BLaER1 (cell line): ENCODE results near the gene CMTM6.
"Not testable (repeated sequence)": the region's sequence is repeated elsewhere in the genome, so short reads cannot be mapped to it uniquely, and the experiment has no call there.

ENCODE experiments used
- H3K27ac ChIP-seq: shearing (Covaris generic); formaldehyde crosslinking; 2 replicates; pipeline ENCODE4 v1.8.1; 2022
- H3K27me3 ChIP-seq: shearing (Covaris generic); formaldehyde crosslinking; 2 replicates; pipeline ENCODE4 v1.8.1; 2022
- H3K36me3 ChIP-seq: shearing (Covaris generic); formaldehyde crosslinking; 2 replicates; pipeline ENCODE4 v1.8.1; 2022
- H3K4me1 ChIP-seq: shearing (Covaris generic); formaldehyde crosslinking; 2 replicates; pipeline ENCODE4 v1.8.1; 2022
- H3K4me2 ChIP-seq: shearing (Covaris generic); formaldehyde crosslinking; 2 replicates; pipeline ENCODE4 v1.8.1; 2022
- H3K4me3 ChIP-seq: shearing (Covaris generic); formaldehyde crosslinking; 2 replicates; pipeline ENCODE4 v1.8.1; 2022
- H3K9ac ChIP-seq: shearing (Covaris generic); formaldehyde crosslinking; 2 replicates; pipeline ENCODE4 v1.8.1; 2022
- H3K9me3 ChIP-seq: shearing (Covaris generic); formaldehyde crosslinking; 2 replicates; pipeline ENCODE4 v1.8.1; 2022
- H4K20me1 ChIP-seq: shearing (Covaris generic); formaldehyde crosslinking; 2 replicates; pipeline ENCODE4 v1.8.1; 2022
- Cebpa-rat ChIP-seq: shearing (Covaris generic); IDR thresholded peaks from 2 replicates; pipeline ENCODE4 v1.8.1; 2022

The CMTM6 gene

GRCh38 chr3:32470362-32470761 lies 32.3 kb downstream of the CMTM6 start:
- Histone ChIP-seq H3K27me3 (no peaks in the 10 kb centered on the region), H3K4me3 (no peak overlapping the region), H3K36me3 (peaks cover 55% of the 10 kb centered on the region), H3K27ac (no peak overlapping the region), H3K4me1 (peaks cover 62% of the 10 kb centered on the region), H3K9ac (no peak overlapping the region), H3K9me3 (peaks cover 8% of the 10 kb centered on the region; the same call in 1 of the 2 replicates), H4K20me1 (peaks cover 23% of the 10 kb centered on the region; the same call in 1 of the 2 replicates), H3K4me2 (no peak overlapping the region; the same call in 1 of the 2 replicates)
- TF ChIP-seq Cebpa-rat, result no peak

GRCh38 chr3:32469151-32469874 lies 33.3 kb downstream of the CMTM6 start:
- Histone ChIP-seq H4K20me1 (peaks cover 23% of the 10 kb centered on the region; the same call in 1 of the 2 replicates), H3K9me3 (peaks cover 8% of the 10 kb centered on the region; the same call in 1 of the 2 replicates), H3K9ac (0 out of 2 replicates have a peak overlapping the region, but pooled peaks have one; percentile 12), H3K36me3 (peaks cover 53% of the 10 kb centered on the region), H3K4me3 (no peak overlapping the region), H3K4me1 (peaks cover 62% of the 10 kb centered on the region), H3K27me3 (no peaks in the 10 kb centered on the region), H3K27ac (0 out of 2 replicates have a peak overlapping the region, but pooled peaks have one; percentile 15), H3K4me2 (peak overlapping the region; percentile 80)
- no peak for TF ChIP-seq Cebpa-rat

DNA sequence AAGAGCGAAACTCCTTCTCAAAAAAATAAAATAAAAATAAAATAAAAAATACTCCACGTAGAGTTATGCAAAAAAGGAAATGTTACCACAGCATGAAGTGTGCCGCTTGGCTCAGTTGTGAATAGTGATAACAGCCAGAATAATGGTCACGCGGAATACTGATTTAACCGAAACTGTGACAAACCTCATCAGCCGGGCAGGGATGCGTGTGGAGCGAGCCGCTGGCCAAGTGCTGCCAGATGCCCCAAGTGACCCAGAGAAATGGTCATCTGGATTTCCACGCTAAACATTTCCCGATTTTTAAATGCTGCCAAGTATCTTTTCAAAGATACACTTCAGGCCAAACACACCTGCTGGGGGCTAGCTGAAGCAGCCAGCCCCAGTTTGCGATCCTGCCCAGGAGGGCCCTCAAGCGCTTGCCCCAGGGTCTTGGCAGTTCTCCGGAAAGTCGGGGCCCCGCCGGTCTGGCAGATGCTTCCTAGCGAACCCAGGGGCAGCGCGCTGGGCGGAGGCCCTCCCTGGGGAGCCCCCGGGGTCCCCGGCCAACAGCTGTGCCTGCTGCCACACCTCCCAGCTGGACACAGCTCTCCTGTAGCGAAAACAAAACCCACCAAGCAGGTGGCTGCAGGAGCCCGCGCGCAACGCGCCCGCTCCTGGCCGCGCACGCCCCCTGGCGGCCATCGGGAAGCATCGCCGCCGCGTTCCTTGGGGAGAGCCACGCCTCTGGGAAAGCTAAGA lies 35.1 kb downstream of the CMTM6 start:
- peak overlapping the region; percentile 52 for H3K9ac ChIP-seq
- H4K20me1 ChIP-seq, result peaks cover 23% of the 10 kb centered on the region; the same call in 1 of the 2 replicates

GRCh38 chr3:32466808-32467207 lies 35.8 kb downstream of the CMTM6 start:
- peaks cover 28% of the 10 kb centered on the region for H3K36me3 ChIP-seq
- peak overlapping the region; percentile 80 for H3K4me2 ChIP-seq
- peak overlapping the region; percentile 70; the same call in 1 of the 2 replicates for H3K27ac ChIP-seq
- not testable (repeated sequence) for H3K4me3 ChIP-seq, H3K9me3 ChIP-seq, H3K27me3 ChIP-seq
- H3K9ac ChIP-seq, result peak overlapping the region; percentile 52; the same call in 1 of the 2 replicates
- H3K4me1 ChIP-seq, result peaks cover 68% of the 10 kb centered on the region
- H4K20me1 ChIP-seq, result peaks cover 23% of the 10 kb centered on the region; the same call in 1 of the 2 replicates

More for the DNA sequence above, 35.1 kb downstream of the CMTM6 start:
- TF ChIP-seq Cebpa-rat, result no peak
- peak overlapping the region; percentile 80 for H3K4me2 ChIP-seq
- H3K9me3 ChIP-seq, result peaks cover 8% of the 10 kb centered on the region; the same call in 1 of the 2 replicates
- H3K36me3 ChIP-seq, result peaks cover 35% of the 10 kb centered on the region
- H3K27me3 ChIP-seq, result no peaks in the 10 kb centered on the region
- H3K27ac ChIP-seq, result peak overlapping the region; percentile 70
- peak overlapping the region; percentile 53 for H3K4me3 ChIP-seq
- H3K4me1 ChIP-seq, result peaks cover 62% of the 10 kb centered on the region

DNA sequence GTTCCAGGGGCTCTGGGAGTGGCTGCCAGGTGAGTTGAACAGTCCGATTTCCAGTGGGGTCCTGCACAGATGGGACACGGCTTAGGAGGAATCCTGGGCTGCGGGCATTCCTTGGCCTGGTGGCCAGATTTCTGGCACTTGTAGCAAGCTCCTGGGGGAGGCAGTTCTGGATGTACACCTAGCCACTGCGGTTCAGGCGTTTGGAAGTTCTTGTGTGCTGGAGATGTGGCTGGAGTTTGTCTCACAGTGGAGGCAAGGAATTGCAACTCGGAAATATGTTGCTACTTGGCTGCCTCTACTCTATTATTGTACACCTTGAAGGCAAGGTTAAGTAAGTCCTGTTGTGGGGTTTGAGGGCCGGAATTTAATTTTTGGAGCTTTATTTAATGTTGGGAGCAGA lies 37.9 kb downstream of the CMTM6 start:
- H3K9me3 ChIP-seq, H3K9ac ChIP-seq, H3K4me3 ChIP-seq, H3K27ac ChIP-seq, H3K4me2 ChIP-seq, H3K36me3 ChIP-seq, H3K27me3 ChIP-seq: not testable (repeated sequence)
- H3K4me1 ChIP-seq, result peaks cover 69% of the 10 kb centered on the region
- H4K20me1 ChIP-seq, result peaks cover 27% of the 10 kb centered on the region

DNA sequence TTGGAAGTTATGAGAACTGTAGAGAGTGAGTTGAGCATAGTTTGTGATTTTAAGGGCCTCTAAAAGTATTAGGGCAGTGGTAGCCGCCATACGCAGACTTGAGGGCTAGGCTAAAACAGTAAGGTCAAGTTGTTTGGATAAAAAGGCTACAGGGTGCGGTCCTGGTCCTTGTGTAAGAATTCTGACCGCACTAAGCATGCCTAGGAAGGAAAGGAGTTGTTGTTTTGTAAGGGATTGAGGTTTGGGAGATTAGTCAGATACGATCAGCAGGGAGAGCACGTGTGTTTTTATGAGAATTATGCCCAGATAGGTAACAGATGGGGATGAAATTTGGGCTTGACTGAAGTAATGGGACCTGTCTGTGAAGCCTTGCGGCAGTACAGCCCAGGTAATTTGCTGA lies 39.2 kb downstream of the CMTM6 start:
- Histone ChIP-seq H3K4me1 (peaks cover 69% of the 10 kb centered on the region), H4K20me1 (peaks cover 20% of the 10 kb centered on the region)
- H3K9me3 ChIP-seq, H3K4me2 ChIP-seq, H3K4me3 ChIP-seq, H3K27me3 ChIP-seq, H3K27ac ChIP-seq, H3K36me3 ChIP-seq, H3K9ac ChIP-seq: not testable (repeated sequence)

DNA sequence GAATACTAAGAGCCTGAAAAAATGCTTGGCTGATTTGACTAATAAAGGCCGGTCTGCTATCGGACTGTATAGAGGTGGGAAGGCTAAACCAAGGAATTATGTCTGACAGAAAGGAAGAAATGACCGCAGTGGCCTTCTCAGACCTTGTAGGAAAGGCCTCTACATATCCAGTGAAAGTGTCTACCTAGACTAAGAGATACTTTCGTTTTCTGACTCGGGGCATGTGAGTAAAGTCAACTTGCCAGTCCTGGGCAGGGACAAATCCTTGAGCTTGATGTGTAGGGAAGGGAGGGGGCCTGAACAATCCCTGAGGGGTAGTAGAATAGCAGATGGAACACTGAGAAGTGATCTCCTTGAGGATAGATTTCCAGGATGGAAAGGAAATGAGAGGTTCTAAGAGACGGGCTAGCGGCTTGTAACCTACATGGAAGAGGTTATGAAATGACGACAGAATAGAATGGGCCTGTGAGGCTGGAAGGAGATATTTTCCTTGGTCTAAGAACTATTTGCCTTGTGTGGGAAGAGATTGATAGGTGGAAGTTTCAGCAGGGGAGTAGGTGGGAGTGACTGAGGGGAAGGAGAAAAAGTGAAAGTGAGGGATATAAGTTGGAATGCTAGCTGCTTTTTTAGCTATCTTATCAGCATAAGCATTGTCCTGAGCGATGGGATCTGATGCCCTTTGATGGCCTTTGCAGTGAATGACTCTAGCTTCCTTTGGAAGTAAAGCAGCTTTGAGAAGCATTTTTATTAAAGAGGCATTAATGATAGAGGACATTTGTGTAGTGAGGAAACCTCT lies 40.3 kb downstream of the CMTM6 start:
- H3K4me3 ChIP-seq, H3K9ac ChIP-seq, H3K9me3 ChIP-seq, H3K27ac ChIP-seq, H3K27me3 ChIP-seq, H3K36me3 ChIP-seq: not testable (repeated sequence)
- Histone ChIP-seq H3K4me1 (peaks cover 69% of the 10 kb centered on the region), H4K20me1 (peaks cover 21% of the 10 kb centered on the region), H3K4me2 (peak overlapping the region; percentile 17; the same call in 1 of the 2 replicates)

DNA sequence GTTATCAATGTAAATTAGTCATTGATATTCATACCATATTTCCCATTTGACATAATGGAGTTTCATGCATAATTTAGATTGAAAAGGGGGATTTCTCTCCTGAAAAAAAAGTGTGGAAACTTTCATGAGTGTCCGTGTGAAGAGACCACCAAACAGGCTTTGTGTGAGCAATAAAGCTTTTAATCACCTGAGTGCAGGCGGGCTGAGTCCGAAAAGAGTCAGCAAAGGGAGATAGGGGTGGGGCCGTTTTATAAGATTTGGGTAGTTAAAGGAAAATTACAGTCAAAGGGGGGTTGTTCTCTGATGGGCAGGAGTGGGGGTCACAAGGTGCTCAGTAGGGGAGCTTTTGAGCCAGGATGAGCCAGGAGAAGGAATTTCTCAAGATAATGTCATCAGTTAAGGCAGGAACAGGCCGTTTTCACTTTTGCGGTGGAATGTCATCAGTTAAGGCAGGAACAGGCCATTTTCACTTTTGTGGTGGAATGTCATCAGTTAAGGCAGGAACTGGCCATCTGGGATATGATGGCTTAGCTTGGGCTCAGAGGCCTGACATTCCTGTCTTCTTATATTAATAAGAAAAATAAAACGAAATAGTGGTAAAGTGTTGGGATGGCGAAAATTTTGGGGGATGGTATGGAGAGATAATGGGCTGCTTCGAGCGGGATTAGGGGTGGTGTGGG lies 41.7 kb downstream of the CMTM6 start:
- peak overlapping the region; percentile 86 for H3K4me2 ChIP-seq
- not testable (repeated sequence) for H3K9me3 ChIP-seq

More for the DNA sequence above, 41.7 kb downstream of the CMTM6 start:
- H3K27ac ChIP-seq, result peak overlapping the region; percentile 79
- H3K36me3 ChIP-seq, H3K27me3 ChIP-seq: not testable (repeated sequence)
- H4K20me1 ChIP-seq, result peaks cover 30% of the 10 kb centered on the region
- H3K4me3 ChIP-seq, result peak overlapping the region; percentile 47
- peaks cover 69% of the 10 kb centered on the region for H3K4me1 ChIP-seq
- peak overlapping the region; percentile 12; the same call in 1 of the 2 replicates for H3K9ac ChIP-seq
